ENCODE measurements around the gene KRT6C. TPM values are rescaled to one million over a fixed set of nuclear protein-coding genes. Genes with fewer than 3 reads are reported as not detected.

The KRT6C gene
- total and polyA plus RNA-seq, 2 experiments from 2014 or later, result not detected

GRCh38 chr12:52445876-52446275, 27.7 kb downstream of the KRT6C start:
- DNase-seq (ENCODE audit: low spot score), result no peak

More at GRCh38 chr12:52445876-52446275, 27.7 kb downstream of the KRT6C start:
- H4K20me1 ChIP-seq (replicated peaks; ENCODE audit: insufficient read depth), result no peaks in the 10 kb centered on the region
- H3K27ac ChIP-seq (ENCODE audit: low read depth), result no peak overlapping the region
- H3K9me2 ChIP-seq (ENCODE audit: insufficient read depth), result no peaks in the 10 kb centered on the region
- H2AFZ ChIP-seq, result no peak overlapping the region
- ATAC-seq, result no peak
- Mint-ChIP-seq H3K27ac (no peak overlapping the region), H3K36me3 (ENCODE audit: low read depth) (no peaks in the 10 kb centered on the region; the same call in 2 of the 3 replicates), H3K4me3 (no peak overlapping the region), H3K4me1 (peaks cover 17% of the 10 kb centered on the region), H3K9me3 (no peaks in the 10 kb centered on the region; the same call in 1 of the 3 replicates), H3K27me3 (ENCODE audit: insufficient read depth, low read depth, poor library complexity) (peaks cover 2% of the 10 kb centered on the region)
- H3K79me2 ChIP-seq (replicated peaks; ENCODE audit: insufficient read depth), result no peaks in the 10 kb centered on the region
- TF ChIP-seq ZNF462 (CRISPR knock-in tag; IDR thresholded peaks at IDR 0.05) (no peak), STAT1 (IDR thresholded peaks at IDR 0.05; ENCODE audit: unreplicated experiment) (no peak), EZH2phosphoT487 (IDR thresholded peaks at IDR 0.05; ENCODE audit: unreplicated experiment) (no peak)
- H3K4me3 ChIP-seq, result no peak overlapping the region
- peaks cover 5% of the 10 kb centered on the region; the same call in 1 of the 2 replicates for H3K4me1 ChIP-seq (ENCODE audit: insufficient read depth)
- no peaks in the 10 kb centered on the region for H3F3A ChIP-seq (replicated peaks; ENCODE audit: low read depth)
- H3K4me2 ChIP-seq, result no peak overlapping the region
- no peaks in the 10 kb centered on the region for H3K36me3 ChIP-seq (ENCODE audit: insufficient read depth)
- H3K27me3 ChIP-seq (ENCODE audit: insufficient read depth), result no peaks in the 10 kb centered on the region

Data from GM23338 (cell line).